H9 (cell line): ENCODE data around the gene CLPTM1L. TPM values are rescaled to one million over a fixed set of nuclear protein-coding genes. Genes with fewer than 3 reads are reported as not detected.

Experiments used
- DNase-seq: peaks from one replicate; pipeline ENCODE4 v3.0.0-alpha.2; 2017
- H2AFZ ChIP-seq: one replicate; pipeline ENCODE4 v1.6.1; 2013; ENCODE audit warnings: mild to moderate bottlenecking, low read length, control low read depth, moderate library complexity
- H2AK5ac ChIP-seq: 2 replicates; pipeline ENCODE4 v1.6.1; 2013; ENCODE audit warnings: low read length, control low read depth, mixed read lengths; ENCODE audit not compliant: insufficient read length
- H2BK120ac ChIP-seq: one replicate; pipeline ENCODE4 v1.6.1; 2013; ENCODE audit warnings: low read depth, mild to moderate bottlenecking, low read length, control low read depth, inconsistent platforms; ENCODE audit not compliant: poor library complexity, severe bottlenecking
- H2BK12ac ChIP-seq: 2 replicates; pipeline ENCODE4 v1.6.1; 2013; ENCODE audit warnings: low read length, control low read depth, mixed read lengths, low read depth; ENCODE audit not compliant: insufficient read length
- H2BK15ac ChIP-seq: 2 replicates; pipeline ENCODE4 v1.6.1; 2013; ENCODE audit warnings: low read depth, low read length, control low read depth
- H2BK20ac ChIP-seq: one replicate; pipeline ENCODE4 v1.6.1; 2013; ENCODE audit warnings: low read depth, mild to moderate bottlenecking, low read length, control low read depth, inconsistent platforms; ENCODE audit not compliant: poor library complexity, severe bottlenecking
- H2BK5ac ChIP-seq: 2 replicates; pipeline ENCODE4 v1.6.1; 2013; ENCODE audit warnings: low read length, control low read depth, mixed read lengths; ENCODE audit not compliant: insufficient read length
- H3K14ac ChIP-seq: 2 replicates; pipeline ENCODE4 v1.6.1; 2013; ENCODE audit warnings: low read length, control low read depth; ENCODE audit not compliant: insufficient read depth
- H3K18ac ChIP-seq: 2 replicates; pipeline ENCODE4 v1.6.1; 2013; ENCODE audit warnings: low read depth, mild to moderate bottlenecking, mixed read lengths, low read length, control low read depth; ENCODE audit not compliant: insufficient read length
- H3K23ac ChIP-seq: 2 replicates; pipeline ENCODE4 v1.6.1; 2013; ENCODE audit warnings: low read length, control low read depth, mixed read lengths, low read depth; ENCODE audit not compliant: insufficient read length
- H3K23me2 ChIP-seq: 2 replicates; pipeline ENCODE4 v1.6.1; 2013; ENCODE audit warnings: low read depth, mild to moderate bottlenecking, mixed read lengths, low read length, control low read depth; ENCODE audit not compliant: insufficient read length, poor library complexity, severe bottlenecking
- H3K27ac ChIP-seq: 2 replicates; pipeline ENCODE4 v1.5.1; 2013; ENCODE audit warnings: low read length, control low read depth, mixed read lengths, low read depth; ENCODE audit not compliant: insufficient read length
- H3K27me3 ChIP-seq: 2 replicates; pipeline ENCODE4 v1.6.1; 2013; ENCODE audit warnings: low read length, control low read depth, inconsistent platforms; ENCODE audit not compliant: insufficient read depth
- H3K4ac ChIP-seq: 2 replicates; pipeline ENCODE4 v1.6.1; 2013; ENCODE audit warnings: low read depth, mild to moderate bottlenecking, control low read depth, inconsistent platforms, low read length, moderate library complexity
- H3K4me1 ChIP-seq: 2 replicates; pipeline ENCODE4 v1.6.1; 2013; ENCODE audit warnings: low read length, control low read depth, inconsistent platforms; ENCODE audit not compliant: insufficient read depth
- H3K4me2 ChIP-seq: 2 replicates; pipeline ENCODE4 v1.6.1; 2013; ENCODE audit warnings: low read length, control low read depth, mixed read lengths; ENCODE audit not compliant: insufficient read length, insufficient read depth
- H3K56ac ChIP-seq: 2 replicates; pipeline ENCODE4 v1.6.1; 2013; ENCODE audit warnings: low read depth, mild to moderate bottlenecking, mixed read lengths, low read length, control low read depth; ENCODE audit not compliant: insufficient read length
- H3K79me1 ChIP-seq: 2 replicates; pipeline ENCODE4 v1.6.1; 2013; ENCODE audit warnings: low read depth, mild to moderate bottlenecking, moderate library complexity, low read length, control low read depth, inconsistent platforms; ENCODE audit not compliant: insufficient read depth, poor library complexity, severe bottlenecking
- H3K79me2 ChIP-seq: 2 replicates; pipeline ENCODE4 v1.6.1; 2013; ENCODE audit warnings: low read length, control low read depth, inconsistent platforms; ENCODE audit not compliant: insufficient read depth
- H3K9ac ChIP-seq: 2 replicates; pipeline ENCODE4 v1.6.1; 2013; ENCODE audit warnings: low read length, control low read depth, mixed read lengths; ENCODE audit not compliant: insufficient read length; ENCODE audit errors: extremely low read depth
- H3K9me3 ChIP-seq: one replicate; pipeline ENCODE4 v1.6.1; 2013; ENCODE audit warnings: low read depth, low read length, inconsistent platforms; ENCODE audit not compliant: control insufficient read depth
- H3T11ph ChIP-seq: one replicate; pipeline ENCODE4 v1.6.1; 2013; ENCODE audit warnings: mild to moderate bottlenecking, low read length, control low read depth, inconsistent platforms
- H4K20me1 ChIP-seq: one replicate; pipeline ENCODE4 v1.6.1; 2013; ENCODE audit not compliant: control insufficient read depth, insufficient read length, insufficient read depth
- H4K5ac ChIP-seq: 2 replicates; pipeline ENCODE4 v1.6.1; 2013; ENCODE audit warnings: low read depth, mild to moderate bottlenecking, mixed read lengths, low read length, control low read depth; ENCODE audit not compliant: insufficient read length
- H4K8ac ChIP-seq: replicated peaks from 2 replicates; pipeline ENCODE4 v1.6.1; 2013; ENCODE audit warnings: low read length, control low read depth, mixed read lengths, low read depth; ENCODE audit not compliant: insufficient read length
- H4K91ac ChIP-seq: 2 replicates; pipeline ENCODE4 v1.6.1; 2013; ENCODE audit warnings: low read depth, mild to moderate bottlenecking, moderate library complexity, mixed read lengths, low read length, control low read depth; ENCODE audit not compliant: insufficient read length
- H3K27ac Mint-ChIP-seq, 3 experiments: 2 replicates in 2 of 3; 3 replicates in 1 of 3; pipeline ENCODE4 v1.8.0; 2020 to 2021; ENCODE audit warnings: mixed read lengths in 3 of 3, mild to moderate bottlenecking in 1 of 3, moderate library complexity in 1 of 3
- H3K27me3 Mint-ChIP-seq: 2 replicates; pipeline ENCODE4 v1.8.0; 2021; ENCODE audit warnings: low read depth, mild to moderate bottlenecking, moderate library complexity, mixed read lengths
- H3K36me3 Mint-ChIP-seq, 3 experiments: 2 replicates in 2 of 3; 3 replicates in 1 of 3; pipeline ENCODE4 v1.8.0; 2020 to 2021; ENCODE audit warnings: low read depth in 3 of 3, mixed read lengths in 3 of 3; ENCODE audit not compliant: insufficient read depth in 1 of 3
- H3K4me1 Mint-ChIP-seq, 2 experiments: 2 replicates each; pipeline ENCODE4 v1.8.0; 2020; ENCODE audit warnings: mixed read lengths in 2 of 2
- H3K4me3 Mint-ChIP-seq, 2 experiments: 2 replicates in 1 of 2; 3 replicates in 1 of 2; pipeline ENCODE4 v1.8.0; 2020 to 2021; ENCODE audit warnings: mild to moderate bottlenecking in 2 of 2, mixed read lengths in 2 of 2, moderate library complexity in 1 of 2
- H3K9me3 Mint-ChIP-seq, 2 experiments: 2 replicates in 1 of 2; 3 replicates in 1 of 2; pipeline ENCODE4 v1.8.0; 2020; ENCODE audit warnings: mild to moderate bottlenecking in 2 of 2, mixed read lengths in 2 of 2, moderate library complexity in 1 of 2
- WGBS: extraction: QIAGEN DNeasy Blood & Tissue Kit; methylation state at CpG from one replicate; pipeline ENCODE4 v1.1.7; 2013; ENCODE audit warnings: missing lambda C conversion rate, low lambda C conversion rate, mixed read lengths; ENCODE audit not compliant: insufficient read length; ENCODE audit errors: extremely low coverage; 5-methylcytosine and 5-hydroxymethylcytosine counted together
- total RNA-seq: library from RNA; stranded (reverse); gene quantifications from 2 replicates; pipeline ENCODE4 v1.2.1, GENCODE V29; 2021
- TF ChIP-seq, protein P1 (sequence below): fragments of 200-600 bp; sonication (generic); conservative IDR thresholded peaks from 3 replicates; pipeline ENCODE4 v1.8.0; 2021; ENCODE audit warnings: antibody characterized with exemption, mild to moderate bottlenecking

Gene CLPTM1L
- total RNA-seq, 1 experiment from 2014 or later: 108 TPM

DNA sequence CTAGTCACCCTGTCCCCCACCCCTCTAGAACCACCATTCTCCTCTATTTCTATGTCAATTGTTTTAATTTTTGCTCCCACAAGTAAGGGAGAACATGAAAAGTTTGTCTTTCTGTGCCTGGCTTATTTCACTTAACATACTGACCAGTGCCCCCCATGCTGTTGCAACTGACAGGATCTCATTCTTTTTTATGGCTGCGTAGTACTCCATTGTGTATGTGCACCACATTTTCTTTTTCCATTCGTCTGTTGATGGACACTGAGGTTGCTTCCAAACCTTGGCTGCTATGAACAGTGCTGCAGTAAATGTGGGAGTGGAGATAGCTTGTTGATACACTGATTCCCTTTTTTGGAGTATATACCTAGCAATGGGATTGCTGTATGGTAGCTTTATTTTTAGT lies 42.6 kb downstream of the CLPTM1L start:
- H2BK15ac ChIP-seq: no peak overlapping the region
- no peak for DNase-seq
- no peak overlapping the region for H4K8ac ChIP-seq
- no peaks in the 10 kb centered on the region for H4K20me1 ChIP-seq
- no peak overlapping the region for H2BK12ac ChIP-seq
- peaks cover 2 to 3% of the 10 kb centered on the region in 2 experiments; a peak in 2 of 5 replicates for H3K9me3 Mint-ChIP-seq
- no peak overlapping the region for H4K91ac ChIP-seq
- H3K18ac ChIP-seq: no peak overlapping the region
- no peaks in the 10 kb centered on the region for H3K79me1 ChIP-seq
- H2BK5ac ChIP-seq: no peak overlapping the region
- H3K36me3 Mint-ChIP-seq: no peaks in the 10 kb centered on the region
- no peak overlapping the region for H2BK120ac ChIP-seq
- TF ChIP-seq, protein P1, sequence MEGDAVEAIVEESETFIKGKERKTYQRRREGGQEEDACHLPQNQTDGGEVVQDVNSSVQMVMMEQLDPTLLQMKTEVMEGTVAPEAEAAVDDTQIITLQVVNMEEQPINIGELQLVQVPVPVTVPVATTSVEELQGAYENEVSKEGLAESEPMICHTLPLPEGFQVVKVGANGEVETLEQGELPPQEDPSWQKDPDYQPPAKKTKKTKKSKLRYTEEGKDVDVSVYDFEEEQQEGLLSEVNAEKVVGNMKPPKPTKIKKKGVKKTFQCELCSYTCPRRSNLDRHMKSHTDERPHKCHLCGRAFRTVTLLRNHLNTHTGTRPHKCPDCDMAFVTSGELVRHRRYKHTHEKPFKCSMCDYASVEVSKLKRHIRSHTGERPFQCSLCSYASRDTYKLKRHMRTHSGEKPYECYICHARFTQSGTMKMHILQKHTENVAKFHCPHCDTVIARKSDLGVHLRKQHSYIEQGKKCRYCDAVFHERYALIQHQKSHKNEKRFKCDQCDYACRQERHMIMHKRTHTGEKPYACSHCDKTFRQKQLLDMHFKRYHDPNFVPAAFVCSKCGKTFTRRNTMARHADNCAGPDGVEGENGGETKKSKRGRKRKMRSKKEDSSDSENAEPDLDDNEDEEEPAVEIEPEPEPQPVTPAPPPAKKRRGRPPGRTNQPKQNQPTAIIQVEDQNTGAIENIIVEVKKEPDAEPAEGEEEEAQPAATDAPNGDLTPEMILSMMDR: no peak
- no peaks in the 10 kb centered on the region for H3K79me2 ChIP-seq
- H2AFZ ChIP-seq: no peak overlapping the region
- no CpG with 5 or more reads among the region's 2 CpGs for WGBS
- H3K27me3 ChIP-seq: no peaks in the 10 kb centered on the region
- H3K27me3 Mint-ChIP-seq: peaks cover 20% of the 10 kb centered on the region
- H3K23me2 ChIP-seq: no peaks in the 10 kb centered on the region
- no peak overlapping the region for H3K4me3 Mint-ChIP-seq
- no peak overlapping the region for H3K4ac ChIP-seq
- H3K4me2 ChIP-seq: no peak overlapping the region
- no peak overlapping the region for H3K14ac ChIP-seq
- no peak overlapping the region for H3K23ac ChIP-seq
- H2BK20ac ChIP-seq: no peak overlapping the region
- no peak overlapping the region for H3K9ac ChIP-seq
- no peaks in the 10 kb centered on the region for H3K9me3 ChIP-seq
- H3T11ph ChIP-seq: no peak overlapping the region
- H3K4me1 Mint-ChIP-seq: no peaks in the 10 kb centered on the region
- no peaks in the 10 kb centered on the region for H3K4me1 ChIP-seq
- no peak overlapping the region for H4K5ac ChIP-seq
- no peak overlapping the region for H3K27ac ChIP-seq
- H3K56ac ChIP-seq: no peak overlapping the region
- H2AK5ac ChIP-seq: no peak overlapping the region
- peak overlapping the region in 1 of 3 experiments; percentile 42; a peak in 1 of 7 replicates for H3K27ac Mint-ChIP-seq
